ENCODE measurements around the gene PRAC1. TPM values are rescaled to one million over a fixed set of nuclear protein-coding genes. Genes with fewer than 3 reads are reported as not detected.

Gene PRAC1
- total and polyA plus RNA-seq, 2 donors (not counting 1 experiment from before 2014, with no cell fraction given) = not detected

DNA sequence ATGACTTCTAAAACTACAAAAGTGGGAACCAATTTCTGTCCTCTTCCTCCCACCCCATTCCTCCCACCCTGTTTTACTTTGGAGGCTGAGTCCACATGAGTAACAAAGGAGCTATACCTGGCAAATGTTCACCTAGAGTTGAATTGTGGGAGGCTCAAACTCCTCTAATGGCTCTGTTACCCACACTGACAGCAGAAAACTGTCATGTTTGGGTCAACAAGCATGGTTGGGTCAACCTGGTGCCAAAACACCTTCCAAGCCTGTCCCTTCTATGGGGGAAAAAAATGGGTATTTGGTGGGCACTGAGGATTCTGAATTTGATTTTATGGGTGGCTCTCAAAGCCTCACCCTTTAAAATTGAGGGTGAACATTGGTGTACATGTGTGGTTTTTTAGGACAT lies 18.2 kb upstream of the PRAC1 start:
- Histone ChIP-seq H3K9ac (ENCODE audit: insufficient read depth, low read length) (no peak overlapping the region), H3K27me3 (ENCODE audit: control insufficient read depth, insufficient read depth, low read length) (peaks cover 78% of the 10 kb centered on the region), H2AFZ (ENCODE audit: low read length) (no peak overlapping the region), H3K36me3 (ENCODE audit: control insufficient read depth, insufficient read depth, low read length) (no peaks in the 10 kb centered on the region), H3K4me2 (ENCODE audit: extremely low read depth, insufficient read depth, low read length) (no peak overlapping the region), H3K27ac (ENCODE audit: insufficient read depth, low read length) (no peak overlapping the region), H3K9me3 (ENCODE audit: control insufficient read depth, insufficient read depth, low read depth, low read length) (no peaks in the 10 kb centered on the region), H4K20me1 (ENCODE audit: control insufficient read depth, extremely low read depth, insufficient read depth, low read length) (no peaks in the 10 kb centered on the region), H3K4me1 (ENCODE audit: control insufficient read depth, extremely low read depth, insufficient read depth, low read length) (no peaks in the 10 kb centered on the region), H3K4me3 (replicated peaks in 1 of 4; ENCODE audit: control extremely low read depth in 1 of 4, insufficient read depth in 1 of 4, low read depth in 3 of 4, low read length in 4 of 4) (no peak overlapping the region), H3K79me2 (ENCODE audit: control insufficient read depth, insufficient read depth, low read length) (no peaks in the 10 kb centered on the region)
- DNase-seq (ENCODE audit: low read depth in 2 of 2) = no peak
- no peak for TF ChIP-seq EZH2 (IDR thresholded peaks at IDR 0.05; ENCODE audit: low read length, missing control alignments)
- TF ChIP-seq, protein P1, sequence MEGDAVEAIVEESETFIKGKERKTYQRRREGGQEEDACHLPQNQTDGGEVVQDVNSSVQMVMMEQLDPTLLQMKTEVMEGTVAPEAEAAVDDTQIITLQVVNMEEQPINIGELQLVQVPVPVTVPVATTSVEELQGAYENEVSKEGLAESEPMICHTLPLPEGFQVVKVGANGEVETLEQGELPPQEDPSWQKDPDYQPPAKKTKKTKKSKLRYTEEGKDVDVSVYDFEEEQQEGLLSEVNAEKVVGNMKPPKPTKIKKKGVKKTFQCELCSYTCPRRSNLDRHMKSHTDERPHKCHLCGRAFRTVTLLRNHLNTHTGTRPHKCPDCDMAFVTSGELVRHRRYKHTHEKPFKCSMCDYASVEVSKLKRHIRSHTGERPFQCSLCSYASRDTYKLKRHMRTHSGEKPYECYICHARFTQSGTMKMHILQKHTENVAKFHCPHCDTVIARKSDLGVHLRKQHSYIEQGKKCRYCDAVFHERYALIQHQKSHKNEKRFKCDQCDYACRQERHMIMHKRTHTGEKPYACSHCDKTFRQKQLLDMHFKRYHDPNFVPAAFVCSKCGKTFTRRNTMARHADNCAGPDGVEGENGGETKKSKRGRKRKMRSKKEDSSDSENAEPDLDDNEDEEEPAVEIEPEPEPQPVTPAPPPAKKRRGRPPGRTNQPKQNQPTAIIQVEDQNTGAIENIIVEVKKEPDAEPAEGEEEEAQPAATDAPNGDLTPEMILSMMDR (conservative IDR thresholded peaks at IDR 0.05 in 1 of 2, IDR thresholded peaks at IDR 0.05 in 1 of 2; ENCODE audit: low read depth in 1 of 2, low read length in 2 of 2) = no peak

DNA sequence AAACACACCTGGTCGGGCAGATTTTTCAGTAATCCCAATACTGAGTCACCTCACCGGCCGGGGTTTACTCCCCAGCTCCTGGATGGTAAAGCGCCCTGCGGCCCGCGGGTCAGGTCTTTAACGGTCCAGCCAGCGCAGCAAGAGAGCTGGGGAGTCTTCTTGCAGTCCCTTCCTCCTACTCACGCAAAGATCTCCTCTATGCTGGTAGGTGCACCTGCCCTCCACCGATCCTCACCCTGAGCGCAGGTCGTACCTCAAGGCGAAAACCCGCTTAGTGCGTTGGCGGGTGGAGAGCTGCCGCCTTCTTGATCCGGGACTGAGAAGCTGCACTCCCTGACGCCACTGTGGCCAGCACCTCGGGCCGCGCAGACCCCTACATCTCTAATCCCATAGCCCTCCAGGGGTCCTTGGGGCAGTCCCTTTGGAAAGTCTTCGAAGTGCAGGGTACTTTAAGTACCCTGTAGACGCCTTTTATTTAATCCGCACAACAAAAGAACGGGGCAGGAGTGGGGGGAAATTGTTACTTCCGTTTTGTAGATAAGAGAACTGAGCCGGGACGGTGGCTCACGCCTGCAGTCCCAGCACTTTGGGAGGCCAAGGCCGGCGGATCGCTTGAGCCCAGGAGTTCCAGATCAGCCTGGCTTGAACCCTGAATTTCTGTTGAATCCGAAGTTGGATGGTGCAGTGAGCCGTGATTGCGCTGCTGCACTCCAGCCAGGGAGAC lies 16.6 kb upstream of the PRAC1 start:
- Histone ChIP-seq H3K36me3 (ENCODE audit: control insufficient read depth, insufficient read depth, low read length) (no peaks in the 10 kb centered on the region), H3K4me2 (ENCODE audit: extremely low read depth, insufficient read depth, low read length) (no peak overlapping the region), H3K9ac (ENCODE audit: insufficient read depth, low read length) (no peak overlapping the region), H3K27me3 (ENCODE audit: control insufficient read depth, insufficient read depth, low read length) (peaks cover 80% of the 10 kb centered on the region), H4K20me1 (ENCODE audit: control insufficient read depth, extremely low read depth, insufficient read depth, low read length) (no peaks in the 10 kb centered on the region), H2AFZ (ENCODE audit: low read length) (no peak overlapping the region), H3K4me1 (ENCODE audit: control insufficient read depth, extremely low read depth, insufficient read depth, low read length) (no peaks in the 10 kb centered on the region), H3K9me3 (ENCODE audit: control insufficient read depth, insufficient read depth, low read depth, low read length) (no peaks in the 10 kb centered on the region), H3K4me3 (replicated peaks in 1 of 4; ENCODE audit: control extremely low read depth in 1 of 4, insufficient read depth in 1 of 4, low read depth in 3 of 4, low read length in 4 of 4) (no peak overlapping the region), H3K79me2 (ENCODE audit: control insufficient read depth, insufficient read depth, low read length) (no peaks in the 10 kb centered on the region), H3K27ac (ENCODE audit: insufficient read depth, low read length) (no peak overlapping the region)
- DNase-seq (ENCODE audit: low read depth in 2 of 2) = no peak
- TF ChIP-seq, protein P1 (conservative IDR thresholded peaks at IDR 0.05 in 1 of 2, IDR thresholded peaks at IDR 0.05 in 1 of 2; ENCODE audit: low read depth in 1 of 2, low read length in 2 of 2) = no peak
- peak; percentile 84 for TF ChIP-seq EZH2 (IDR thresholded peaks at IDR 0.05; ENCODE audit: low read length, missing control alignments)

DNA sequence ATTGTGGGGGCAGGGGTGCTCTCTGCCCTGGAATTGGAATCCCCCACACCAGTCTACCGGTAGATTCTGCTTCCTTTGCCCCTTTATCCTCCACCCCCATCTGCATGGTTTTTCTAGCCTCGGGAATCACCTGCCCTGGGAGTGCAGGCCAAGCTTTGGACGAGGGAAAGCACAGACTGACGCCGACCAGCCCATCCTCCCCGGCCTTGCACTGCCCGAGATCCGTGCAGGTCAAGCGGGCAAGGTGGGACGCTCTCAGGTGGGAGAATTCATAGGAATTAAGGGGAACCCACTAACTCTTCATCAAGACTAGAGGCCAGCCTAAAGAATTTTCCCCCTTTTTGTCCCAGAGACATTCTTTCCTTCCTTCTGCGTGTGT lies 16.1 kb upstream of the PRAC1 start:
- no peak for DNase-seq (ENCODE audit: low read depth in 2 of 2)
- Histone ChIP-seq H3K27ac (ENCODE audit: insufficient read depth, low read length) (no peak overlapping the region), H3K9me3 (ENCODE audit: control insufficient read depth, insufficient read depth, low read depth, low read length) (no peaks in the 10 kb centered on the region), H3K36me3 (ENCODE audit: control insufficient read depth, insufficient read depth, low read length) (no peaks in the 10 kb centered on the region), H3K4me2 (ENCODE audit: extremely low read depth, insufficient read depth, low read length) (no peak overlapping the region), H3K4me3 (replicated peaks in 1 of 4; ENCODE audit: control extremely low read depth in 1 of 4, insufficient read depth in 1 of 4, low read depth in 3 of 4, low read length in 4 of 4) (no peak overlapping the region), H4K20me1 (ENCODE audit: control insufficient read depth, extremely low read depth, insufficient read depth, low read length) (no peaks in the 10 kb centered on the region), H3K9ac (ENCODE audit: insufficient read depth, low read length) (no peak overlapping the region), H2AFZ (ENCODE audit: low read length) (no peak overlapping the region), H3K4me1 (ENCODE audit: control insufficient read depth, extremely low read depth, insufficient read depth, low read length) (no peaks in the 10 kb centered on the region), H3K27me3 (ENCODE audit: control insufficient read depth, insufficient read depth, low read length) (peaks cover 80% of the 10 kb centered on the region), H3K79me2 (ENCODE audit: control insufficient read depth, insufficient read depth, low read length) (no peaks in the 10 kb centered on the region)
- peak; percentile 12 for TF ChIP-seq EZH2 (IDR thresholded peaks at IDR 0.05; ENCODE audit: low read length, missing control alignments)
- TF ChIP-seq, protein P1 (conservative IDR thresholded peaks at IDR 0.05 in 1 of 2, IDR thresholded peaks at IDR 0.05 in 1 of 2; ENCODE audit: low read depth in 1 of 2, low read length in 2 of 2) = no peak

Data from fibroblast of lung (primary cell).